Eye (tissue), 1 donor: Measurements from ENCODE around the gene TAF7L.
A peak's percentile ranks its signal among the peaks of the same experiment; 100 is the strongest.

Experiments
- DNase-seq: peaks from one replicate; pipeline ENCODE4 v3.0.0-alpha.2; 2015

Gene TAF7L

DNA sequence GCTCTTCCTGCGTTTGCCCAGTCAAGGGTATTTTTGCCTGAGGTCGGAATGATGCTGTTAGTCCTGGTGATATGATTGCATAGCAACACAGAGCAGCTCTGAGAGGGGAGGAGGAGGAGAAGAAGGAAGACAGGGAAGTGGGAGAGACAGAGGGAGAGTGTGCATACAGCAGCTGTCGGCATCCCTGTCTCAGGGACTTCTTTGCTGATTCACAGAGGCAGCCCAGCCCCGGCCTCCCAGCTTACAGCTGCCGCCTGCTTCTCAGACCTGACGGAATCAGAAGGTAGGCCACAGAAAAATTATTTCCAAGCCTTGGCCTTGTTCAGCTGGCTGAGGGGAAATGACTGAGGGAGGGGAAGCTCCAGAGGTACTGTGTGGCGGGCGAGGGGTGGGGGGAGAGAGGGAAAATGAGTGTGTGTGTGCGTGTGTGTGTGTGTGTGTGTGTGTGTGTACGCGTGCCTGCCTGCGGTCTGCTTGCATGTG is 71.2 kb downstream of the TAF7L start:
- peak; percentile 79 for DNase-seq

DNA sequence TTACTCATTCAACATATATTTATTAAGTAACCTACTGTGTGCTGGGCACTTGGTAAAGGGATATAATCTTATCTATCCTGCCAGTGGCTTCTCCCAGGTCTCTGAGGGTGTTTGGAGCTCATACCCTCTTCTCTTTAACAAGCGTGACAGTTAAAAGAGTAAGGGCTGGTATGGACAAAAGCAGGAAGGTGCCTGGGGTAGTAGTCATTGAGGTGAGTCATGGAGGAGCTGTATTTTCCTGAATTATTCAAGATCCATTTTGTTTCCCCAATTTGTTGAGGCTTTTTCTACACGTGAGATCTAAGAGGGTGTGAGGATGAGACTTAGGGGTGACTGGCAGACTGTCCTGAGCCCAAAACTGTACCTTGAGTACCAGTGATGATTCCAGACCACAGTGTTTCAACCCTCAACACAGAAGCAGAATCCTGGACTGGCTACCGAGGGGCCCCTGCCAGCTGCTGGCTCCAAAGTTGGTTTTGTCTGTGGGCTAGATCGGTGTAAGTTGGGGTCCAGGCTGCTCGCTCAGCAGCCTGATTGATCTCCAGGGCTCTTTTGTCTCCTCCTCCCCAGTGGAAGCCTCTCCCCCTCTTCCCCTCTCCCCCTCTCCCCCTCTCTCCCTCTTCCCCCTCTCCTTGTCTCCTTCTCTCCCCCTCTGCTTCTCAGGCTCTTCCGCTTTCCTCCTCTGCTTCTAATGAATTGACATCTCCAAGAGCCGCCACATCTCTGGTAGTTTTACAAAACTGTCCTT is 71.8 kb downstream of the TAF7L start, which contains the start of gene DRP2:
TSS of gene DRP2 (plus strand) at position 671 of the 748 bp plus-strand sequence. CDS start 11,862 bp downstream, outside the sequence.
- no peak for DNase-seq
